Measurements from ENCODE around the gene STEAP3. TPM values are rescaled to one million over a fixed set of nuclear protein-coding genes. Genes with fewer than 3 reads are reported as not detected.

The STEAP3 gene
- total RNA-seq, 1 experiment from 2014 or later, result 27.3 TPM

- ChIA-PET CTCF (no interaction called here), POLR2A (ENCODE audit: unreplicated experiment) (no interaction called here)
- no peak for TF ChIP-seq EZH2 (IDR thresholded peaks at IDR 0.05; ENCODE audit: low read length, unreplicated experiment)
- TF ChIP-seq CTCF (conservative IDR thresholded peaks at IDR 0.05; ENCODE audit: low read depth, low read length), result no peak
- no peak for TF ChIP-seq EZH2phosphoT487 (IDR thresholded peaks at IDR 0.05; ENCODE audit: borderline replicate concordance, low read length)
These were observed 58.7 kb downstream of the STEAP3 start for GRCh38 chr2:119282146-119282995.

GRCh38 chr2:119282996-119283511 is 59.4 kb downstream of the STEAP3 start:
- peak; percentile 35 for DNase-seq

More at GRCh38 chr2:119282146-119282995, 58.7 kb downstream of the STEAP3 start:
- no peaks in the 10 kb centered on the region for H3K36me3 ChIP-seq (ENCODE audit: low read depth, low read length)
- H4K20me1 ChIP-seq (ENCODE audit: low read length), result no peaks in the 10 kb centered on the region
- H3K27ac ChIP-seq (ENCODE audit: low read length), result no peak overlapping the region
- no peak overlapping the region for H3K4me2 ChIP-seq (ENCODE audit: low read length)
- no peak overlapping the region for H2AFZ ChIP-seq (ENCODE audit: low read length)
- H3K27me3 ChIP-seq (ENCODE audit: low read length), result no peaks in the 10 kb centered on the region
- H3K79me2 ChIP-seq (ENCODE audit: low read length), result no peaks in the 10 kb centered on the region
- peaks cover 18% of the 10 kb centered on the region for H3K4me1 ChIP-seq (ENCODE audit: insufficient read depth, low read length)
- intact Hi-C loops (cut with micrococcal nuclease), result no loop called here
- H3F3A ChIP-seq (ENCODE audit: low read length, unreplicated experiment), result no peaks in the 10 kb centered on the region
- no peaks in the 10 kb centered on the region for H3K9me2 ChIP-seq (replicated peaks; ENCODE audit: low read length)
- no TSS peak for BruUV-seq (replicated peaks)
- DNase-seq, result no peak
- no peak for ATAC-seq
- H3K9me3 ChIP-seq (ENCODE audit: low read length), result no peaks in the 10 kb centered on the region
- no peak overlapping the region for H3K9ac ChIP-seq (ENCODE audit: low read length)
- H3K4me3 ChIP-seq (ENCODE audit: low read length), result no peak overlapping the region

More at GRCh38 chr2:119282996-119283511, 59.4 kb downstream of the STEAP3 start:
- Histone ChIP-seq H3K4me1 (ENCODE audit: insufficient read depth, low read length) (peaks cover 18% of the 10 kb centered on the region), H3F3A (ENCODE audit: low read length, unreplicated experiment) (no peaks in the 10 kb centered on the region), H3K79me2 (ENCODE audit: low read length) (no peaks in the 10 kb centered on the region), H3K9me2 (replicated peaks; ENCODE audit: low read length) (no peaks in the 10 kb centered on the region), H3K9me3 (ENCODE audit: low read length) (no peaks in the 10 kb centered on the region), H2AFZ (ENCODE audit: low read length) (no peak overlapping the region), H3K36me3 (ENCODE audit: low read depth, low read length) (no peaks in the 10 kb centered on the region), H3K4me3 (ENCODE audit: low read length) (no peak overlapping the region), H3K27ac (ENCODE audit: low read length) (peak overlapping the region; percentile 49), H3K4me2 (ENCODE audit: low read length) (peak overlapping the region; percentile 69), H3K9ac (ENCODE audit: low read length) (no peak overlapping the region), H4K20me1 (ENCODE audit: low read length) (no peaks in the 10 kb centered on the region), H3K27me3 (ENCODE audit: low read length) (no peaks in the 10 kb centered on the region)
- CTCF ChIA-PET, result interaction anchor here (0.7 kb wide), 1 partner anchor 675 kb away, joined by 5 read pairs; no protein-coding TSS in a partner anchor
- intact Hi-C loops (cut with micrococcal nuclease), result no loop called here
- POLR2A ChIA-PET (ENCODE audit: unreplicated experiment), result no interaction called here
- TF ChIP-seq EZH2 (IDR thresholded peaks at IDR 0.05; ENCODE audit: low read length, unreplicated experiment) (no peak), CTCF (conservative IDR thresholded peaks at IDR 0.05; ENCODE audit: low read depth, low read length) (no peak), EZH2phosphoT487 (IDR thresholded peaks at IDR 0.05; ENCODE audit: borderline replicate concordance, low read length) (no peak)
- ATAC-seq, result peak; percentile 48
- no TSS peak for BruUV-seq (replicated peaks)

Measured in PC-3 (cell line).